ENCODE results near the gene PNPLA1. TPM values are rescaled to one million over a fixed set of nuclear protein-coding genes. Genes with fewer than 3 reads are reported as not detected.

Gene PNPLA1
- total RNA-seq, 1 experiment from 2014 or later = 0.29 TPM

GRCh38 chr6:36324191-36324590, 54.3 kb downstream of the PNPLA1 start:
- intact Hi-C loops (cut with micrococcal nuclease) = no loop called here
- CTCF ChIA-PET = no interaction called here

GRCh38 chr6:36324715-36325114, 54.9 kb downstream of the PNPLA1 start:
- H3K9me3 ChIP-seq (ENCODE audit: low read length) = no peaks in the 10 kb centered on the region
- no peaks in the 10 kb centered on the region for H3F3A ChIP-seq (ENCODE audit: low read length, unreplicated experiment)
- H3K4me2 ChIP-seq (ENCODE audit: low read length) = no peak overlapping the region
- no peaks in the 10 kb centered on the region for H3K27me3 ChIP-seq (ENCODE audit: low read length)
- H3K36me3 ChIP-seq (ENCODE audit: low read depth, low read length) = no peaks in the 10 kb centered on the region
- no TSS peak for BruUV-seq (replicated peaks)
- ATAC-seq (no peak), DNase-seq (no peak)
- H2AFZ ChIP-seq (ENCODE audit: low read length) = no peak overlapping the region
- ChIA-PET CTCF (interaction anchor here (0.6 kb wide), 1 partner anchor 22 kb away, joined by 7 read pairs; no protein-coding TSS in a partner anchor), POLR2A (ENCODE audit: unreplicated experiment) (no interaction called here)
- no peak overlapping the region for H3K27ac ChIP-seq (ENCODE audit: low read length)
- H3K79me2 ChIP-seq (ENCODE audit: low read length) = no peaks in the 10 kb centered on the region
- no peaks in the 10 kb centered on the region for H3K4me1 ChIP-seq (ENCODE audit: insufficient read depth, low read length)
- no peak for TF ChIP-seq CTCF (conservative IDR thresholded peaks at IDR 0.05; ENCODE audit: low read depth, low read length)
- TF ChIP-seq EZH2phosphoT487 (IDR thresholded peaks at IDR 0.05; ENCODE audit: borderline replicate concordance, low read length) = no peak
- TF ChIP-seq EZH2 (IDR thresholded peaks at IDR 0.05; ENCODE audit: low read length, unreplicated experiment) = no peak
- no peaks in the 10 kb centered on the region for H4K20me1 ChIP-seq (ENCODE audit: low read length)
- H3K9me2 ChIP-seq (replicated peaks; ENCODE audit: low read length) = no peaks in the 10 kb centered on the region
- intact Hi-C loops (cut with micrococcal nuclease) = no loop called here
- H3K4me3 ChIP-seq (ENCODE audit: low read length) = no peak overlapping the region
- H3K9ac ChIP-seq (ENCODE audit: low read length) = no peak overlapping the region

More at GRCh38 chr6:36324191-36324590, 54.3 kb downstream of the PNPLA1 start:
- DNase-seq = no peak
- Histone ChIP-seq H3K4me3 (ENCODE audit: low read length) (no peak overlapping the region), H3K36me3 (ENCODE audit: low read depth, low read length) (no peaks in the 10 kb centered on the region), H3K4me2 (ENCODE audit: low read length) (no peak overlapping the region), H3K9me3 (ENCODE audit: low read length) (no peaks in the 10 kb centered on the region), H3K9me2 (replicated peaks; ENCODE audit: low read length) (no peaks in the 10 kb centered on the region), H3K27me3 (ENCODE audit: low read length) (0 out of 2 replicates have a peak, but pooled peaks cover 4% of the 10 kb centered on the region), H3K27ac (ENCODE audit: low read length) (no peak overlapping the region), H3K9ac (ENCODE audit: low read length) (no peak overlapping the region), H4K20me1 (ENCODE audit: low read length) (no peaks in the 10 kb centered on the region), H2AFZ (ENCODE audit: low read length) (no peak overlapping the region), H3K4me1 (ENCODE audit: insufficient read depth, low read length) (no peaks in the 10 kb centered on the region), H3K79me2 (ENCODE audit: low read length) (no peaks in the 10 kb centered on the region), H3F3A (ENCODE audit: low read length, unreplicated experiment) (no peaks in the 10 kb centered on the region)
- no peak for TF ChIP-seq CTCF (conservative IDR thresholded peaks at IDR 0.05; ENCODE audit: low read depth, low read length)
- no peak for TF ChIP-seq EZH2 (IDR thresholded peaks at IDR 0.05; ENCODE audit: low read length, unreplicated experiment)
- no peak for TF ChIP-seq EZH2phosphoT487 (IDR thresholded peaks at IDR 0.05; ENCODE audit: borderline replicate concordance, low read length)
- no TSS peak for BruUV-seq (replicated peaks)
- POLR2A ChIA-PET (ENCODE audit: unreplicated experiment) = no interaction called here
- ATAC-seq = no peak

- no peaks in the 10 kb centered on the region for H3F3A ChIP-seq (ENCODE audit: low read length, unreplicated experiment)
- H3K36me3 ChIP-seq (ENCODE audit: low read depth, low read length) = no peaks in the 10 kb centered on the region
- H3K9ac ChIP-seq (ENCODE audit: low read length) = no peak overlapping the region
- H3K9me3 ChIP-seq (ENCODE audit: low read length) = no peaks in the 10 kb centered on the region
- H3K79me2 ChIP-seq (ENCODE audit: low read length) = no peaks in the 10 kb centered on the region
- H4K20me1 ChIP-seq (ENCODE audit: low read length) = no peaks in the 10 kb centered on the region
- no peak for ATAC-seq
- ChIA-PET CTCF (no interaction called here), POLR2A (ENCODE audit: unreplicated experiment) (no interaction called here)
- H2AFZ ChIP-seq (ENCODE audit: low read length) = no peak overlapping the region
- H3K27me3 ChIP-seq (ENCODE audit: low read length) = no peaks in the 10 kb centered on the region
- intact Hi-C loops (cut with micrococcal nuclease) = no loop called here
- TF ChIP-seq EZH2phosphoT487 (IDR thresholded peaks at IDR 0.05; ENCODE audit: borderline replicate concordance, low read length) = no peak
- TF ChIP-seq CTCF (conservative IDR thresholded peaks at IDR 0.05; ENCODE audit: low read depth, low read length) = no peak
- no peak for TF ChIP-seq EZH2 (IDR thresholded peaks at IDR 0.05; ENCODE audit: low read length, unreplicated experiment)
- no peak overlapping the region for H3K4me3 ChIP-seq (ENCODE audit: low read length)
- no peak overlapping the region for H3K27ac ChIP-seq (ENCODE audit: low read length)
- no peak overlapping the region for H3K4me2 ChIP-seq (ENCODE audit: low read length)
- H3K4me1 ChIP-seq (ENCODE audit: insufficient read depth, low read length) = no peaks in the 10 kb centered on the region
- H3K9me2 ChIP-seq (replicated peaks; ENCODE audit: low read length) = no peaks in the 10 kb centered on the region
- no TSS peak for BruUV-seq (replicated peaks)
- DNase-seq = no peak
These were observed 56.6 kb downstream of the PNPLA1 start for GRCh38 chr6:36326356-36326995.
